Measurements from ENCODE around the gene MAP7.
"Not testable (repeated sequence)": the region's sequence is repeated elsewhere in the genome, so short reads cannot be mapped to it uniquely, and the experiment has no call there.

Gene MAP7

DNA sequence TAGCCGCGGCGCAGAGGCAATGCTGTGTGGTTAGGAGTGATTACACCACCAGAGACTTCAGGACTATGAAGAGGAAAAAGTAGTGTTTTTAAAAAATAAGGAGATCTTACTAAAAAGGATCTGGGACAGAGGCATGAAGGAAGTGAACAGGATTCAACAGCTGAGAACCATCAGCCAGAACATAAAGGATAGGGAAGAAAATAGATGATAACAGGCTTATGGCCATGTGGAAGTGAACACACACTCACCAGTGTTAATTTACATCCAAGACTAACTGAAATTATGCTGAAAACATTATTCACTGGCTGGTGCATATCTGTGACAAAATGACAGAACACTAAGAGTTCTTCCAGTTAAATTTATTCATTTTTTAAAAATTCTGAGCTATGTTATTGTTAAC is 213.1 kb downstream of the MAP7 start:
- DNase-seq (ENCODE audit: low spot score): no peak

DNA sequence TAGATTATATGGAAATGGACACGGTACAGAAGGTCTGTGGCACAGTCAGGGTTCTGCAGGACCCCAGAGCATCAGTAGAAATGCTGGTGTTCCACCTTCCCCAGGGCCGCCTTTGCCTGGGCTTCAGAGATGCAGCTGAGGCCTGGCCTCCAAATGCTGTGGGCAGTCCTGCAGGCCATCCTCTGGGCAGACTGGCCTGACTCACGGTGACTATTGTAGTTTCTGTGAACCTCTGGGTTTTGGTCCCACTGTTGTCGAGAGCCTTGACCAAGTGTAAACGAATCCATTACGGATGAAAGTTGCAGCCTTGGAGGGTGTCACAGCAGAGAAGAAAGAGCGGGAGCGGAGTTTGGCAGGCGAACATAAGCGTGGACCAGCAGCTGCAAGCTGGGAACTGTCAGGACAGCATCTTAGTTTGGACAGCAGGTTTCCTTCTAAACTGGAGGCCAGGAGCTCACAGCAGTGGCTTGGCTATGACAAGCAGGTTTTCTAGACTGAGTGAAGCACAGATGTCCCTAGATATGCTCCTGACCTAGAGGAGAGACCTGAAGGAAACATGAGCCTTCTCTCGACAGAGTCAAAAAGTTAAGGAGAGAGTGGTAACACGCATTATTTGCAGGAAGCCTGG is 214.4 kb downstream of the MAP7 start:
- no peak for DNase-seq (ENCODE audit: low spot score)

GRCh38 chr6:136334853-136335252 is 215.4 kb downstream of the MAP7 start:
- DNase-seq (ENCODE audit: low spot score): no peak

DNA sequence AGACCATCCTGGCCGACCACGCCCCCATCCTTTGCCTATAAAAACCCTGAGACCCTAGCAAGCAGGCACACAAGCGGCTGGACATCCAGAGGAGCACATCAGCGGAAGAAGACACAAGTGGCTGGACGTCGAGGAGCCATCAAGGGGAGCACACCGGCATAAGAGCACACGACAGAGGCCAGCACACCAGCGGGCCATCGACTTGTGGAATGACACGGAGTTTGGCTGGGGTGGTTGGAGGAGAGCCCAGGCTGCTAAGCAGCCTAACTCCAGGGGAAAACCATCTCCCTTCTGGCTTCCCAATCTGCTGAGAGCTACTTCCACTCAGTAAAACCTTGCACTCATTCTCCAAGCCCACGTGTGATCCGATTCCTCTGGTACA is 215.8 kb downstream of the MAP7 start:
- no peak for DNase-seq (ENCODE audit: low spot score)

GRCh38 chr6:136333824-136334464 is 216.3 kb downstream of the MAP7 start:
- no peak for DNase-seq (ENCODE audit: low spot score)

- DNase-seq (ENCODE audit: low spot score): no peak
Observed at GRCh38 chr6:136331461-136331860, 218.8 kb downstream of the MAP7 start.

DNA sequence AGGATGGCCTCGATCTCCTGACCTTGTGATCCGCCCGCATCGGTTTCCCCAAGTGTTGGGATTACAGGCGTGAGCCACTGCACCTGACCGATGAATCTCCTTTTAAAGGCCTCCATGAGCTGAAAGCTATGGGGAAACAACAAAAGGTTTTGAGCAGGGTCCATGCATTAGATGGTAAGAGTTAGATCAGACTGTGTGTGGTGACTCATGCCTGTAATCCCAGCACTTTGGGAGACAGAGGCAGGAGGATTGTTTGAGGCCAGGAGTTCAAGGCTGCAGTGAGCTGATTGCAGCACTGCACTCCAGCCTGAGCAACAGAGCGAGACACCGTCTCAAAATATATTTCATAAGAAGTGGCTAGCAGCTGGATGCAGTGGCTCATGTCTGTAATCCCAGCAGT is 219.6 kb downstream of the MAP7 start:
- DNase-seq (ENCODE audit: low spot score): no peak

DNA sequence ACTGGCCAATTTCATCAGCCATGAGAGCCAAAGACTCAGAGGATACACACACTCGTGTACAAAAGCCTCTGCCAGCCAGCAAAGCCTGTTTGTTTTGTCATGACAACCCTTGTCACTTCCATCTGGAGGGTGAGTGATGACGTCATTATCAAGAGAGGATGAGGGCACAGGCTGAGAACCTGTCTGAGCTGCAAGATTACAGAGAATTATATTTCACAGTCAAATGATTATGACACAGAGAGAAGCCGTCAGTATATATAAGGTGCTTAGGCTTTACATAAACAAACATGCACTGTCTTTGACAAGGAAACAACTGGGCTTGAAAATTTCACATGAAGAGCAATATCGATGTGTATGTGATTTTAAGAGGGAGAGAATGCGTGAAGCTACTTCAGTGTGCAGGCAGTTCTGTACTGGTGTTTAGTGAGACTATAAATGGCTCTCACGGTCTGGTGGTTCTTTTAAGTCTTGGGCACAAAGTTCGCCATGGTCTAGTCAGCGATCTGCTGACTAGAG is 224.1 kb downstream of the MAP7 start:
- DNase-seq (ENCODE audit: low spot score): no peak

GRCh38 chr6:136324686-136325380 is 225.4 kb downstream of the MAP7 start:
- DNase-seq (ENCODE audit: low spot score): no peak

GRCh38 chr6:136323431-136324112 is 226.7 kb downstream of the MAP7 start:
- no peak for DNase-seq (ENCODE audit: low spot score)

DNA sequence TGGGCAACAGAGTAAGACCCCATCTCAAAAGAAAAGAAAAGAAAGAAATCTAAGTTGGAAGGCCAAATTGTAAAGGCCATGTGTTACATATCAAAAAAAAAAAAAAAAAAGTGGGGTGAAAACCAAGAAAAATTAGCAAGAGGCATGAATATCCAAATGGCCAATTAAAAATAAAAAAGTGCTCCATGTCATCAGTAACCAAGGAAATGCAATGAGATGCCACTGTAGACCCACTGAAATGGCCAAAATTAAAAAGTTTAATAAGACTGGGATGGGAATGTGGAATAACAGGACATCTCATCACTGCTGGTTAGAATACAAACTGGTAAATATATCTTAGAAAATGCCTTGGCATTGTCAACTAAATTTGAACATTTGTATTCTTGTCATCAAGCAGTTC is 230.5 kb downstream of the MAP7 start:
- DNase-seq (ENCODE audit: low spot score): no peak

DNA sequence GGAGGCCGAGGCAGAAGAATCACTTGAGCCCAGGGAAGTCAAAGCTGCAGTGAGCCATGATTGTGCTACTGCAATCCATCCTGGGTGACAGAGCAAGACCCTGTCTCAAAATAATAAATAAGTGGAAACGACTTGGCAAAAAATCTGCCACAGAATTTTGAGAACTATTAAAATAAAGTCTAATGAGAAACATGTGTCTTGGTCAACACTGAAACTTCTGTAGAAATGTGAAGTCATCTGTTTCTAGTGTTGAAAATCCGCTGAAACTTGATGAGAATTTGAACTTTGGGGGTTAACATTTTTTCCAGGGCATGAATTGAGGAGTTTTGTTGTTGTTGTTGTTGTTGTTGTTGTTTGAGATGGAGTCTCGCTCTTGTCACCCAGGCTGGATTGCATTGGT is 231.5 kb downstream of the MAP7 start:
- DNase-seq (ENCODE audit: low spot score): no peak

GRCh38 chr6:136317971-136318370 is 232.3 kb downstream of the MAP7 start:
- no peak for DNase-seq (ENCODE audit: low spot score)

GRCh38 chr6:136317021-136317694 is 233.1 kb downstream of the MAP7 start:
- DNase-seq (ENCODE audit: low spot score): peak; percentile 55

DNA sequence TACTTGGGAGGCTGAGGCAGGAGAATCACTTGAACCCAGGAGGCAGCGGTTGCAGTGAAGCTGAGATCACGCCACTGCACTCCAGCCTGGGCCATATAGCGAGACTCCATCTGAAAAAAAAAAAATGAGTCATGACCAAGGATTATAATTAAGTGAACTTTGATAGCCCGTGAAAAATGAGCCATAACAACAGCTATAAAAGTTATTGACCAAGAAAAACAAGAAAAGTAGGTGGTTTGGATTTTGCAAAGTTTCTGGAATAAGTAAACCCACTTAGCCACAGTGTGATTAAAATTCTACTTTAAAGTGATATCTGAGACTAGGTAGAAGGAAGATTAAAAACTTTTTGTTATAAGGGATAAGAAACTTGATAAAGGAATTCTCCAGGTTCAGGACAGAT is 234.6 kb downstream of the MAP7 start:
- DNase-seq (ENCODE audit: low spot score): no peak

DNA sequence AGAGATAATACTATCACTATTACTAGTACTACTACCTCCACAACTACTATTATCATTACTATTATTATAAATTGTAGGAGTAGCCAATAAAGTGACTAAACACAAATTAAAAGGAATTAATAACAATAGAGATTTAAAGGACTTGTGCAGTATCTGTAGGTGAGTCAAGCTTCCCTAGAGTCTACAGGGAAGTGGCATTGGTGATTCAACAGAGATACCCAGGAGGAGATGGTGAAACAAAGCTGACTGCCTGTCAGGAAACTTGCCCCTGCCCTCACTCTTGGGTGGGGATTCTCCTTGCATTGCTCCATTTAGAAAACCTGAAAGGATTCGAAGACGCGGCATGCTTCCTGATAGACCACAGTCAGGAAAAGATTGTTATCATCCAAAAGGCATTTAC is 237.2 kb downstream of the MAP7 start:
- no peak for DNase-seq (ENCODE audit: low spot score)

DNA sequence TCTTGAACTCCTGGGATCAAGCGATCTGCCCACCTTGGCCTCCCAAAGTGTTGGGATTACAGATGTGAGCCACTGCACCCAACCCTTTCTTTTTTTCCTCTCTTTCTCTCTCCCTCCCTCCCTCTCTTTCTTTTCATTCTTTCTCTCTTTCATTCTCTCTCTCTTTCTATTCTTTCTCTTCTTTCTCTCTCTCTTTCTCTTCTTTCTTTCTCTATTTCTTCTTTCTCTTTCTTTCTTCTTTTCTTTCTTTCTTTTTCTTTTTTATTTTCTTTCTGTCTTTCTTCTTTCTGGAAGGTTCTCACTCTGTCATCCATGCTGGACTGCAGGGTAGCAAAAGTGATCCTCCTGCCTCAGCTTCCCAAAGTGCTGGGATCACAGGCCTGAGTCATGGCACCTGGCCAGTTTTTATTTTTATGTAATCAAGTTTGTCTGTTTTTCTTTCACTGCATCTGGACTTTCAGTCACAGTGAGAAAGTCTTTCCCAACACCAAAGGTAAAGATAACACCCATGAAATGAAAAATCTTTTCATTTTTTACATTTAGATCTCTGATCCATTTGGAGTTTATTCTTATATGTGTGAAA is 240.4 kb downstream of the MAP7 start:
- DNase-seq (ENCODE audit: low spot score): no peak

DNA sequence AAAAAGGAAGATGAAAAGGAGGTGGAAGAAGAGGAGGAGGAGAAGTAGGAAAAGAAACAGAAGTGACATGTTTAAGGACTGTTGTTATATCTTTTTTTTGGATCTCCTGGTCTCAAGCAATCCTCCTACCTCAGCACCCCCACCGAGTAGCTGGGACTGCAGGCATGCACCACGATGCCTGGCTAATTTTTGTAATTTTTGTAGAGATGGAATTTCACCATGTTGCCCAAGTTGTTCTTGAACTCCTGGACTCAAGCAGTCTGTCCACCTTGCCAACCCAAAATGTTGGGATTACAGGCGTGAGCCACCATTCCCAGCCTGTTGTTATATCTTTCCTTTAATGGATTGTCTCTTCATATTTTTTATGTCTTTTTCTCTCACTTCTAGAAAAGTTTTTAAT is 241.1 kb downstream of the MAP7 start:
- no peak for DNase-seq (ENCODE audit: low spot score)

DNA sequence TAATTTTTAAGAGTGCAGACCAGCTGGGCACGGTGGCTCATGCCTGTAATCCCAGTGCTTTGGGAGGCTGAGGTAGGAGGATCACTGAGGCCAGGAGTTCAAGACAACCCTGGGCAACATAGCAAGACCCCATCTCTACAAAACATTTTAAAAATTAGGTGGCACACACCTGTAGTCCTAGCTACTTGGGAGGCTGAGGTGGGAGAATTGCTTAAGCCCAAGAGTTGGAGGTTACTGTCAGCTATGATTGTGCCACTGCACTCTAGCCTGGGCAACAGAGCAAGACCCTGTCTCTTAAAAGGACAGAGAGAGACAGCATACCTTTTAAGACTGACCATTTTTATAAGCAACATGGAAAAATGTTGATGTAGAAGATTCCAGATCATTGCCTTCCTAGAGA is 241.8 kb downstream of the MAP7 start:
- not testable (repeated sequence) for DNase-seq (ENCODE audit: low spot score)

DNA sequence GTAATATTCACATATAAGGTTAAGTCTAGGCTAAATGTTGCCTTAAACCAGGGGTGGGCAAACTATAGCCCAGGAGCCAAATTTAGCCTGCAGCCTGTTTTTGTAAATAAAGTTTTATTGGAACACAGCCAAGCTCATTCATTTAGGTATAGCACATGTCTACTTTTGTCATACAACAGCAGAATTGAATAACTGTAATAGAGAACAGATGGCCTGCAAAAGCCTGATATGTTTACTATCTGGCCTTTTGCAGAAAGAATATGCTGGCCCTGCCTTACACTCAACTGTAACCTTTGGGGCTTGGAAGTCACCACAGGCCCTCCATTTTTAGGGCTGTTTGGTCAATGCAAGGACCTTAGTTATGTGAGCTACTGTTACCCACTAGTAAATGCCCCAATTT is 242.9 kb downstream of the MAP7 start:
- DNase-seq (ENCODE audit: low spot score): no peak

DNA sequence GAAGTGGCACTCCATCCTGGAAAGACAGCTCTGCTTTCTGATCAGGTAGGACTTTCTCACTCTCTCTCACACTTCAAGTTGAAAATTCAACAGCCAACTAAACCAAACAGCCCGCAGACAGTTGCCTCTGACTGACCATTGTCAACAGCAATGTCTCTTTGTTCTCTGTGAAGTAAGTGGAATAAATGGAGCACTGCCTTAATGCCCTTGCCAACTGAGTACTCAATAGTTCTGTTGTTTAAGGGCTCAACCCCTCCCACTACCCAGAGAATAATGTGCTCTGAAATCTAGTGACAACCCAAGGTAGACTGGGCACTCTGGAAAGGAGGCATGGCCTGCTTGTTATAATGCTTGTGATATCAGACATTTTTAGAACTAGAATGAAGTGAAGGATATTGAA is 243.8 kb downstream of the MAP7 start:
- no peak for DNase-seq (ENCODE audit: low spot score)

GRCh38 chr6:136304410-136304809 is 245.8 kb downstream of the MAP7 start:
- no peak for DNase-seq (ENCODE audit: low spot score)
